ENCODE results near the gene CEP78.

Gene CEP78

DNA sequence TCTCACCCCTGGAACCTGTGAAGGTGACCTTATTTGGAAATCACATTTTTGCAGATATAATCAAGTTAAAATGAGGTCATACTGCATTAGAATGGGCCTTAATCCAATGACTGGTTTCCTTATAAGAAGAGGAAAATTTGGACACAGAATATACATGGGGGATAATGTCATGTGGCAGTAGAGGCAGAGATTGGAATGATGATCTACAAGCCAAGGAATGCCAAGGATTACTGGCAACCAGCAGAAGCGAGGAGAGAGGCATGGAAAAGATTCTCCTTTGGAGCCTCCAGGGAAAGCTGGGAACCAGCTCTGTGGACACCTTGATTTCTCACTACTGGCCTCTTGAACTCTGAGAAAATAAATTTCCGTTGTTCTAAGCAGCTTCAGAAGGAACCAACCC lies 20.2 kb upstream of the CEP78 start:
- H3K4me1 ChIP-seq (ENCODE audit: control insufficient read depth, insufficient read depth, low read length): no peaks in the 10 kb centered on the region
- CTCF ChIA-PET: interaction anchor here (1.3 to 1.7 kb wide), 2 partner anchors 8 to 759 kb away, joined by 4 read pairs; no protein-coding TSS in a partner anchor
- no peak overlapping the region for H3K4me3 ChIP-seq (ENCODE audit: low read depth, low read length)
- no peaks in the 10 kb centered on the region for H3K36me3 ChIP-seq (ENCODE audit: control insufficient read depth in 2 of 2, insufficient read depth in 1 of 2, low read length in 2 of 2)
- H3K27ac ChIP-seq (ENCODE audit: extremely low read depth, low read depth, low read length): no peak overlapping the region
- TF ChIP-seq ZNF292 (tag by site-specific recombination; IDR thresholded peaks at IDR 0.05; ENCODE audit: borderline replicate concordance, low read depth) (no peak), TCF7L2 (IDR thresholded peaks at IDR 0.05; ENCODE audit: borderline replicate concordance, low read depth, low read length) (no peak), RBAK (tag by site-specific recombination; IDR thresholded peaks at IDR 0.05) (no peak), ZNF184 (tag by site-specific recombination; IDR thresholded peaks at IDR 0.05) (no peak), ZNF354C (tag by site-specific recombination; IDR thresholded peaks at IDR 0.05; ENCODE audit: borderline replicate concordance, low read depth) (no peak), ZNF140 (tag by site-specific recombination; IDR thresholded peaks at IDR 0.05) (no peak), ZNF394 (tag by site-specific recombination; IDR thresholded peaks at IDR 0.05; ENCODE audit: borderline replicate concordance) (no peak), ZNF416 (tag by site-specific recombination; IDR thresholded peaks at IDR 0.05) (no peak), ZNF146 (tag by site-specific recombination; IDR thresholded peaks at IDR 0.05) (no peak), ZNF837 (tag by site-specific recombination; IDR thresholded peaks at IDR 0.05) (no peak), ZFP69B (tag by site-specific recombination; IDR thresholded peaks at IDR 0.05) (no peak), ZNF571 (tag by site-specific recombination; IDR thresholded peaks at IDR 0.05) (no peak), SCRT1 (tag by site-specific recombination; IDR thresholded peaks at IDR 0.05; ENCODE audit: borderline replicate concordance) (no peak), OVOL3 (tag by site-specific recombination; IDR thresholded peaks at IDR 0.05) (no peak), MEIS1 (CRISPR knock-in tag; IDR thresholded peaks at IDR 0.05; ENCODE audit: borderline replicate concordance) (no peak), WT1 (tag by site-specific recombination; IDR thresholded peaks at IDR 0.05) (no peak), ZNF629 (tag by site-specific recombination; IDR thresholded peaks at IDR 0.05) (no peak)
- TF ChIP-seq, protein P1, sequence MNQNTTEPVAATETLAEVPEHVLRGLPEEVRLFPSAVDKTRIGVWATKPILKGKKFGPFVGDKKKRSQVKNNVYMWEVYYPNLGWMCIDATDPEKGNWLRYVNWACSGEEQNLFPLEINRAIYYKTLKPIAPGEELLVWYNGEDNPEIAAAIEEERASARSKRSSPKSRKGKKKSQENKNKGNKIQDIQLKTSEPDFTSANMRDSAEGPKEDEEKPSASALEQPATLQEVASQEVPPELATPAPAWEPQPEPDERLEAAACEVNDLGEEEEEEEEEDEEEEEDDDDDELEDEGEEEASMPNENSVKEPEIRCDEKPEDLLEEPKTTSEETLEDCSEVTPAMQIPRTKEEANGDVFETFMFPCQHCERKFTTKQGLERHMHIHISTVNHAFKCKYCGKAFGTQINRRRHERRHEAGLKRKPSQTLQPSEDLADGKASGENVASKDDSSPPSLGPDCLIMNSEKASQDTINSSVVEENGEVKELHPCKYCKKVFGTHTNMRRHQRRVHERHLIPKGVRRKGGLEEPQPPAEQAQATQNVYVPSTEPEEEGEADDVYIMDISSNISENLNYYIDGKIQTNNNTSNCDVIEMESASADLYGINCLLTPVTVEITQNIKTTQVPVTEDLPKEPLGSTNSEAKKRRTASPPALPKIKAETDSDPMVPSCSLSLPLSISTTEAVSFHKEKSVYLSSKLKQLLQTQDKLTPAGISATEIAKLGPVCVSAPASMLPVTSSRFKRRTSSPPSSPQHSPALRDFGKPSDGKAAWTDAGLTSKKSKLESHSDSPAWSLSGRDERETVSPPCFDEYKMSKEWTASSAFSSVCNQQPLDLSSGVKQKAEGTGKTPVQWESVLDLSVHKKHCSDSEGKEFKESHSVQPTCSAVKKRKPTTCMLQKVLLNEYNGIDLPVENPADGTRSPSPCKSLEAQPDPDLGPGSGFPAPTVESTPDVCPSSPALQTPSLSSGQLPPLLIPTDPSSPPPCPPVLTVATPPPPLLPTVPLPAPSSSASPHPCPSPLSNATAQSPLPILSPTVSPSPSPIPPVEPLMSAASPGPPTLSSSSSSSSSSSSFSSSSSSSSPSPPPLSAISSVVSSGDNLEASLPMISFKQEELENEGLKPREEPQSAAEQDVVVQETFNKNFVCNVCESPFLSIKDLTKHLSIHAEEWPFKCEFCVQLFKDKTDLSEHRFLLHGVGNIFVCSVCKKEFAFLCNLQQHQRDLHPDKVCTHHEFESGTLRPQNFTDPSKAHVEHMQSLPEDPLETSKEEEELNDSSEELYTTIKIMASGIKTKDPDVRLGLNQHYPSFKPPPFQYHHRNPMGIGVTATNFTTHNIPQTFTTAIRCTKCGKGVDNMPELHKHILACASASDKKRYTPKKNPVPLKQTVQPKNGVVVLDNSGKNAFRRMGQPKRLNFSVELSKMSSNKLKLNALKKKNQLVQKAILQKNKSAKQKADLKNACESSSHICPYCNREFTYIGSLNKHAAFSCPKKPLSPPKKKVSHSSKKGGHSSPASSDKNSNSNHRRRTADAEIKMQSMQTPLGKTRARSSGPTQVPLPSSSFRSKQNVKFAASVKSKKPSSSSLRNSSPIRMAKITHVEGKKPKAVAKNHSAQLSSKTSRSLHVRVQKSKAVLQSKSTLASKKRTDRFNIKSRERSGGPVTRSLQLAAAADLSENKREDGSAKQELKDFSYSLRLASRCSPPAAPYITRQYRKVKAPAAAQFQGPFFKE (tag by site-specific recombination; IDR thresholded peaks at IDR 0.05; ENCODE audit: borderline replicate concordance): no peak
- TF ChIP-seq, protein P2, sequence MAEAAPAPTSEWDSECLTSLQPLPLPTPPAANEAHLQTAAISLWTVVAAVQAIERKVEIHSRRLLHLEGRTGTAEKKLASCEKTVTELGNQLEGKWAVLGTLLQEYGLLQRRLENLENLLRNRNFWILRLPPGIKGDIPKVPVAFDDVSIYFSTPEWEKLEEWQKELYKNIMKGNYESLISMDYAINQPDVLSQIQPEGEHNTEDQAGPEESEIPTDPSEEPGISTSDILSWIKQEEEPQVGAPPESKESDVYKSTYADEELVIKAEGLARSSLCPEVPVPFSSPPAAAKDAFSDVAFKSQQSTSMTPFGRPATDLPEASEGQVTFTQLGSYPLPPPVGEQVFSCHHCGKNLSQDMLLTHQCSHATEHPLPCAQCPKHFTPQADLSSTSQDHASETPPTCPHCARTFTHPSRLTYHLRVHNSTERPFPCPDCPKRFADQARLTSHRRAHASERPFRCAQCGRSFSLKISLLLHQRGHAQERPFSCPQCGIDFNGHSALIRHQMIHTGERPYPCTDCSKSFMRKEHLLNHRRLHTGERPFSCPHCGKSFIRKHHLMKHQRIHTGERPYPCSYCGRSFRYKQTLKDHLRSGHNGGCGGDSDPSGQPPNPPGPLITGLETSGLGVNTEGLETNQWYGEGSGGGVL (tag by site-specific recombination; IDR thresholded peaks at IDR 0.05): no peak
- TF ChIP-seq, protein P3, sequence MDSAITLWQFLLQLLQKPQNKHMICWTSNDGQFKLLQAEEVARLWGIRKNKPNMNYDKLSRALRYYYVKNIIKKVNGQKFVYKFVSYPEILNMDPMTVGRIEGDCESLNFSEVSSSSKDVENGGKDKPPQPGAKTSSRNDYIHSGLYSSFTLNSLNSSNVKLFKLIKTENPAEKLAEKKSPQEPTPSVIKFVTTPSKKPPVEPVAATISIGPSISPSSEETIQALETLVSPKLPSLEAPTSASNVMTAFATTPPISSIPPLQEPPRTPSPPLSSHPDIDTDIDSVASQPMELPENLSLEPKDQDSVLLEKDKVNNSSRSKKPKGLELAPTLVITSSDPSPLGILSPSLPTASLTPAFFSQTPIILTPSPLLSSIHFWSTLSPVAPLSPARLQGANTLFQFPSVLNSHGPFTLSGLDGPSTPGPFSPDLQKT (IDR thresholded peaks at IDR 0.05; ENCODE audit: borderline replicate concordance, low read depth, low read length): no peak
- H3K9me3 ChIP-seq (ENCODE audit: control insufficient read depth, insufficient read depth, low read depth, low read length): no peaks in the 10 kb centered on the region
- POLR2A ChIA-PET: interaction anchor here (1.4 kb wide), 1 partner anchor 21 kb away, joined by 3 read pairs; the partner anchor contains the start of gene CEP78

Measured in HEK293 (cell line).